ENCODE measurements around the gene UNC13A.

GRCh38 chr19:17602872-17603510 is 85.2 kb downstream of the UNC13A start:
- TF ChIP-seq CTCF (IDR thresholded peaks at IDR 0.05; ENCODE audit: borderline replicate concordance, extremely low read depth, low read length, poor library complexity, severe bottlenecking), result no peak
- TF ChIP-seq EZH2 (IDR thresholded peaks at IDR 0.05; ENCODE audit: borderline replicate concordance, low read depth, low read length, severe bottlenecking), result no peak
